Hepatic stellate cell (primary cell): ENCODE measurements around the gene CASP6.

Experiments used
- DNase-seq: peaks from one replicate; pipeline ENCODE4 v3.0.0; 2011; ENCODE audit warnings: low spot score

Gene CASP6

GRCh38 chr4:109671350-109671749 is 31.9 kb downstream of the CASP6 start:
- DNase-seq, result no peak

- no peak for DNase-seq
These were observed 37.3 kb downstream of the CASP6 start for GRCh38 chr4:109665783-109666485.

GRCh38 chr4:109662771-109663170 is 40.5 kb downstream of the CASP6 start:
- no peak for DNase-seq

GRCh38 chr4:109662116-109662515 is 41.1 kb downstream of the CASP6 start:
- no peak for DNase-seq

- no peak for DNase-seq
These were observed 44.3 kb downstream of the CASP6 start for GRCh38 chr4:109658871-109659410.

GRCh38 chr4:109657854-109658418 is 45.3 kb downstream of the CASP6 start:
- DNase-seq, result no peak

GRCh38 chr4:109655396-109655795 is 47.8 kb downstream of the CASP6 start:
- DNase-seq, result no peak

GRCh38 chr4:109649872-109650271 is 53.4 kb downstream of the CASP6 start:
- DNase-seq, result no peak

GRCh38 chr4:109648997-109649575 is 54.2 kb downstream of the CASP6 start:
- DNase-seq, result no peak

GRCh38 chr4:109648266-109648996 is 54.8 kb downstream of the CASP6 start:
- DNase-seq, result no peak

GRCh38 chr4:109645874-109646710 is 57.2 kb downstream of the CASP6 start:
- DNase-seq, result no peak

GRCh38 chr4:109640644-109641043 is 62.6 kb downstream of the CASP6 start:
- no peak for DNase-seq
